HG02678 (cell line): ENCODE measurements around the gene KCND3.
"Not testable (repeated sequence)": the region's sequence is repeated elsewhere in the genome, so short reads cannot be mapped to it uniquely, and the experiment has no call there.

Experiments used
- ATAC-seq: cut with Tn5 transposase; IDR thresholded peaks from one replicate; pipeline ENCODE4 v1.9.1; 2021; ENCODE audit warnings: mild to moderate bottlenecking, moderate library complexity; ENCODE audit not compliant: unreplicated experiment

The KCND3 gene

GRCh38 chr1:111818546-111818945, 170.9 kb downstream of the KCND3 start:
- no peak for ATAC-seq

GRCh38 chr1:111818081-111818480, 171.4 kb downstream of the KCND3 start:
- no peak for ATAC-seq

GRCh38 chr1:111814642-111815041, 174.8 kb downstream of the KCND3 start:
- ATAC-seq: no peak

GRCh38 chr1:111814305-111814628, 175.2 kb downstream of the KCND3 start:
- no peak for ATAC-seq

- no peak for ATAC-seq
Observed at GRCh38 chr1:111813440-111814304, 175.8 kb downstream of the KCND3 start.

- no peak for ATAC-seq
Observed at GRCh38 chr1:111812306-111812705, 177.2 kb downstream of the KCND3 start.

- no peak for ATAC-seq
Observed at GRCh38 chr1:111811891-111812290, 177.6 kb downstream of the KCND3 start.

- no peak for ATAC-seq
Observed at GRCh38 chr1:111805251-111805650, 184.2 kb downstream of the KCND3 start.

- no peak for ATAC-seq
Observed at GRCh38 chr1:111804776-111805175, 184.7 kb downstream of the KCND3 start.

- no peak for ATAC-seq
Observed at GRCh38 chr1:111803951-111804350, 185.5 kb downstream of the KCND3 start.

- ATAC-seq: no peak
Observed at GRCh38 chr1:111802984-111803383, 186.5 kb downstream of the KCND3 start.

- ATAC-seq: no peak
Observed at GRCh38 chr1:111802110-111802509, 187.4 kb downstream of the KCND3 start.

GRCh38 chr1:111801071-111801850, 188.2 kb downstream of the KCND3 start:
- no peak for ATAC-seq

GRCh38 chr1:111799722-111800121, 189.7 kb downstream of the KCND3 start:
- ATAC-seq: not testable (repeated sequence)

- no peak for ATAC-seq
Observed at GRCh38 chr1:111798580-111798979, 190.9 kb downstream of the KCND3 start.

- no peak for ATAC-seq
Observed at GRCh38 chr1:111795401-111795800, 194.1 kb downstream of the KCND3 start.

- ATAC-seq: no peak
Observed at GRCh38 chr1:111793923-111794322, 195.5 kb downstream of the KCND3 start.

- no peak for ATAC-seq
Observed at GRCh38 chr1:111792249-111792648, 197.2 kb downstream of the KCND3 start.

GRCh38 chr1:111791776-111792175, 197.7 kb downstream of the KCND3 start:
- ATAC-seq: no peak

GRCh38 chr1:111789666-111790316, 199.7 kb downstream of the KCND3 start:
- ATAC-seq: no peak

GRCh38 chr1:111789142-111789541, 200.3 kb downstream of the KCND3 start:
- no peak for ATAC-seq
